ENCODE measurements around the gene DPCD.

DNA sequence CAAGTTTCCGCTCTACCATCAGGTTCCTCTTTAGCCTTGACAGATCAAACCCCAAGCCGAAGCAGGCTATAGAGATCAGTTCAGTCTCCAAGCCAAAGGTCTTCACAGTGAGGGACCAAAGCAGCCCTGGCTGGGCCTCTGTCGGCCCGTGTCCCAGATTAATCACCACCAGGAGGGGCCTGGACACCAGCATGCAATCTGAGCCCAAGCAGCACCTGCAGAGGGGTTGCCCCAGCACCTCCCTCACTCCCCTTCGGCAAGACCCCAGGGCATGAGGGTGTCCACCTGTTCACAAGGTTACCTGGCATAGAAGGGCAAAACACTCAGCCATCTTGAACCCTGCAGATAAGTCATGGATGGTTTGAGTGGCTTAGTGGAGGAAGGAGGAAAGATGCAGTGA, 70.9 kb downstream of the DPCD start:
- TF ChIP-seq, protein P1, sequence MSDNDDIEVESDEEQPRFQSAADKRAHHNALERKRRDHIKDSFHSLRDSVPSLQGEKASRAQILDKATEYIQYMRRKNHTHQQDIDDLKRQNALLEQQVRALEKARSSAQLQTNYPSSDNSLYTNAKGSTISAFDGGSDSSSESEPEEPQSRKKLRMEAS (IDR thresholded peaks at IDR 0.05; ENCODE audit: low read depth, low read length) = no peak
- TF ChIP-seq, protein P2, sequence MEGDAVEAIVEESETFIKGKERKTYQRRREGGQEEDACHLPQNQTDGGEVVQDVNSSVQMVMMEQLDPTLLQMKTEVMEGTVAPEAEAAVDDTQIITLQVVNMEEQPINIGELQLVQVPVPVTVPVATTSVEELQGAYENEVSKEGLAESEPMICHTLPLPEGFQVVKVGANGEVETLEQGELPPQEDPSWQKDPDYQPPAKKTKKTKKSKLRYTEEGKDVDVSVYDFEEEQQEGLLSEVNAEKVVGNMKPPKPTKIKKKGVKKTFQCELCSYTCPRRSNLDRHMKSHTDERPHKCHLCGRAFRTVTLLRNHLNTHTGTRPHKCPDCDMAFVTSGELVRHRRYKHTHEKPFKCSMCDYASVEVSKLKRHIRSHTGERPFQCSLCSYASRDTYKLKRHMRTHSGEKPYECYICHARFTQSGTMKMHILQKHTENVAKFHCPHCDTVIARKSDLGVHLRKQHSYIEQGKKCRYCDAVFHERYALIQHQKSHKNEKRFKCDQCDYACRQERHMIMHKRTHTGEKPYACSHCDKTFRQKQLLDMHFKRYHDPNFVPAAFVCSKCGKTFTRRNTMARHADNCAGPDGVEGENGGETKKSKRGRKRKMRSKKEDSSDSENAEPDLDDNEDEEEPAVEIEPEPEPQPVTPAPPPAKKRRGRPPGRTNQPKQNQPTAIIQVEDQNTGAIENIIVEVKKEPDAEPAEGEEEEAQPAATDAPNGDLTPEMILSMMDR (IDR thresholded peaks at IDR 0.05; ENCODE audit: low read depth, low read length) = no peak

Measured in NB4 (cell line).